ENCODE data around the gene MCM3.

MCM3 gene

GRCh38 chr6:52244400-52244799 is 40.1 kb downstream of the MCM3 start, which contains the start of gene IL17F:
TSS of gene IL17F (minus strand) at chr6:52244500. CDS start at chr6:52244429, 71 bp downstream.
- no peaks in the 10 kb centered on the region for H3K9me3 ChIP-seq (ENCODE audit: control insufficient read depth, insufficient read depth, low read length)
- H3K27me3 ChIP-seq (ENCODE audit: control insufficient read depth, low read length): peaks cover 17% of the 10 kb centered on the region; the same call in 1 of the 2 replicates
- no peak within 1 kb of the TSS for H3K27ac ChIP-seq (ENCODE audit: low read depth, low read length)
- H3K9me2 ChIP-seq (replicated peaks; ENCODE audit: control insufficient read depth, low read length): no peaks in the 10 kb centered on the region
- H3K4me2 ChIP-seq (ENCODE audit: low read length): no peak within 1 kb of the TSS
- H3K4me1 ChIP-seq (ENCODE audit: control insufficient read depth, low read length): no peaks in the 10 kb centered on the region
- H3K79me2 ChIP-seq (ENCODE audit: control insufficient read depth, low read length): no peaks in the 10 kb centered on the region
- no peaks in the 10 kb centered on the region for H3F3A ChIP-seq (ENCODE audit: control insufficient read depth, insufficient read depth)
- H3K36me3 ChIP-seq (ENCODE audit: control insufficient read depth, low read length): no peaks in the 10 kb centered on the region
- H4K20me1 ChIP-seq (ENCODE audit: control insufficient read depth, insufficient read depth, low read depth, low read length): no peaks in the 10 kb centered on the region
- TF ChIP-seq CTCF (IDR thresholded peaks at IDR 0.05; ENCODE audit: low read depth, low read length, poor library complexity, severe bottlenecking) (no peak), EZH2phosphoT487 (IDR thresholded peaks at IDR 0.05; ENCODE audit: borderline replicate concordance, low read length) (no peak)
- no peak within 1 kb of the TSS for H3K4me3 ChIP-seq (ENCODE audit: low read length)

- no peaks in the 10 kb centered on the region for H3K9me3 ChIP-seq (ENCODE audit: control insufficient read depth, insufficient read depth, low read length)
- H3K4me1 ChIP-seq (ENCODE audit: control insufficient read depth, low read length): no peaks in the 10 kb centered on the region
- no peaks in the 10 kb centered on the region for H3K9me2 ChIP-seq (replicated peaks; ENCODE audit: control insufficient read depth, low read length)
- no peak overlapping the region for H3K4me2 ChIP-seq (ENCODE audit: low read length)
- H3K4me3 ChIP-seq (ENCODE audit: low read length): no peak overlapping the region
- H4K20me1 ChIP-seq (ENCODE audit: control insufficient read depth, insufficient read depth, low read depth, low read length): no peaks in the 10 kb centered on the region
- H3K79me2 ChIP-seq (ENCODE audit: control insufficient read depth, low read length): no peaks in the 10 kb centered on the region
- no peaks in the 10 kb centered on the region for H3F3A ChIP-seq (ENCODE audit: control insufficient read depth, insufficient read depth)
- peaks cover 7% of the 10 kb centered on the region; the same call in 1 of the 2 replicates for H3K27me3 ChIP-seq (ENCODE audit: control insufficient read depth, low read length)
- H3K27ac ChIP-seq (ENCODE audit: low read depth, low read length): no peak overlapping the region
- TF ChIP-seq CTCF (IDR thresholded peaks at IDR 0.05; ENCODE audit: low read depth, low read length, poor library complexity, severe bottlenecking) (no peak), EZH2phosphoT487 (IDR thresholded peaks at IDR 0.05; ENCODE audit: borderline replicate concordance, low read length) (no peak)
- H3K36me3 ChIP-seq (ENCODE audit: control insufficient read depth, low read length): no peaks in the 10 kb centered on the region
Observed at GRCh38 chr6:52243282-52243893, 41.2 kb downstream of the MCM3 start.

- Histone ChIP-seq H3K4me1 (ENCODE audit: control insufficient read depth, low read length) (no peaks in the 10 kb centered on the region), H4K20me1 (ENCODE audit: control insufficient read depth, insufficient read depth, low read depth, low read length) (no peaks in the 10 kb centered on the region), H3K79me2 (ENCODE audit: control insufficient read depth, low read length) (no peaks in the 10 kb centered on the region), H3K27me3 (ENCODE audit: control insufficient read depth, low read length) (peaks cover 5% of the 10 kb centered on the region; the same call in 1 of the 2 replicates), H3K27ac (ENCODE audit: low read depth, low read length) (no peak overlapping the region), H3K9me3 (ENCODE audit: control insufficient read depth, insufficient read depth, low read length) (no peaks in the 10 kb centered on the region), H3K4me3 (ENCODE audit: low read length) (no peak overlapping the region), H3K4me2 (ENCODE audit: low read length) (no peak overlapping the region), H3F3A (ENCODE audit: control insufficient read depth, insufficient read depth) (no peaks in the 10 kb centered on the region), H3K9me2 (replicated peaks; ENCODE audit: control insufficient read depth, low read length) (no peaks in the 10 kb centered on the region), H3K36me3 (ENCODE audit: control insufficient read depth, low read length) (no peaks in the 10 kb centered on the region)
- TF ChIP-seq CTCF (IDR thresholded peaks at IDR 0.05; ENCODE audit: low read depth, low read length, poor library complexity, severe bottlenecking) (no peak), EZH2phosphoT487 (IDR thresholded peaks at IDR 0.05; ENCODE audit: borderline replicate concordance, low read length) (no peak)
Observed at GRCh38 chr6:52241819-52242218, 42.7 kb downstream of the MCM3 start.

Data from DOHH2 (cell line).